ENCODE results near the gene TNFRSF8. TPM values are rescaled to one million over a fixed set of nuclear protein-coding genes. Genes with fewer than 3 reads are reported as not detected.

Gene TNFRSF8
- total RNA-seq, 4 donors from 2014 or later, result 0.83 to 2.8 (median 2.3) TPM

DNA sequence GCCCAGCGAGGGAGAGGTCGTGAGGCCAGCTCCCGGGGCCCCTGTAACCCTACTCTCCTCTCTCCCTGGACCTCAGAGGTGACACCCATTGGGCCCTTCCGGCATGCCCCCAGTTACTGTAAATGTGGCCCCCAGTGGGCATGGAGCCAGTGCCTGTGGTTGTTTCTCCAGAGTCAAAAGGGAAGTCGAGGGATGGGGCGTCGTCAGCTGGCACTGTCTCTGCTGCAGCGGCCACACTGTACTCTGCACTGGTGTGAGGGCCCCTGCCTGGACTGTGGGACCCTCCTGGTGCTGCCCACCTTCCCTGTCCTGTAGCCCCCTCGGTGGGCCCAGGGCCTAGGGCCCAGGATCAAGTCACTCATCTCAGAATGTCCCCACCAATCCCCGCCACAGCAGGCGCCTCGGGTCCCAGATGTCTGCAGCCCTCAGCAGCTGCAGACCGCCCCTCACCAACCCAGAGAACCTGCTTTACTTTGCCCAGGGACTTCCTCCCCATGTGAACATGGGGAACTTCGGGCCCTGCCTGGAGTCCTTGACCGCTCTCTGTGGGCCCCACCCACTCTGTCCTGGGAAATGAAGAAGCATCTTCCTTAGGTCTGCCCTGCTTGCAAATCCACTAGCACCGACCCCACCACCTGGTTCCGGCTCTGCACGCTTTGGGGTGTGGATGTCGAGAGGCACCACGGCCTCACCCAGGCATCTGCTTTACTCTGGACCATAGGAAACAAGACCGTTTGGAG, 80.0 kb downstream of the TNFRSF8 start:
- intact Hi-C loops (cut with DNase I), result no loop called here
- peak overlapping the region; percentile 41 to 63 (median 52) for H3K27ac ChIP-seq (replicated peaks in 1 of 4)
- no peak for DNase-seq (ENCODE audit: extremely low spot score)

GRCh38 chr1:12143631-12144155, 80.6 kb downstream of the TNFRSF8 start:
- Histone ChIP-seq H3K27ac (replicated peaks in 1 of 4) (peak overlapping the region; percentile 41 to 63 (median 52)), H3K9me3 (no peaks in the 10 kb centered on the region), H3K4me3 (no peak overlapping the region), H3K27me3 (no peaks in the 10 kb centered on the region), H3K36me3 (no peaks in the 10 kb centered on the region), H3K4me1 (peaks cover 16 to 41% (median 38%) of the 10 kb centered on the region in 4 donors)
- intact Hi-C loops (cut with DNase I), result no loop called here
- TF ChIP-seq, protein P1, sequence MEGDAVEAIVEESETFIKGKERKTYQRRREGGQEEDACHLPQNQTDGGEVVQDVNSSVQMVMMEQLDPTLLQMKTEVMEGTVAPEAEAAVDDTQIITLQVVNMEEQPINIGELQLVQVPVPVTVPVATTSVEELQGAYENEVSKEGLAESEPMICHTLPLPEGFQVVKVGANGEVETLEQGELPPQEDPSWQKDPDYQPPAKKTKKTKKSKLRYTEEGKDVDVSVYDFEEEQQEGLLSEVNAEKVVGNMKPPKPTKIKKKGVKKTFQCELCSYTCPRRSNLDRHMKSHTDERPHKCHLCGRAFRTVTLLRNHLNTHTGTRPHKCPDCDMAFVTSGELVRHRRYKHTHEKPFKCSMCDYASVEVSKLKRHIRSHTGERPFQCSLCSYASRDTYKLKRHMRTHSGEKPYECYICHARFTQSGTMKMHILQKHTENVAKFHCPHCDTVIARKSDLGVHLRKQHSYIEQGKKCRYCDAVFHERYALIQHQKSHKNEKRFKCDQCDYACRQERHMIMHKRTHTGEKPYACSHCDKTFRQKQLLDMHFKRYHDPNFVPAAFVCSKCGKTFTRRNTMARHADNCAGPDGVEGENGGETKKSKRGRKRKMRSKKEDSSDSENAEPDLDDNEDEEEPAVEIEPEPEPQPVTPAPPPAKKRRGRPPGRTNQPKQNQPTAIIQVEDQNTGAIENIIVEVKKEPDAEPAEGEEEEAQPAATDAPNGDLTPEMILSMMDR (IDR thresholded peaks at IDR 0.05), result peak in 1 of 3 experiments; percentile 2
- TF ChIP-seq EP300 (IDR thresholded peaks at IDR 0.05) (no peak), POLR2A (IDR thresholded peaks at IDR 0.05; ENCODE audit: low read depth) (no peak), POLR2AphosphoS5 (IDR thresholded peaks at IDR 0.05) (peak; percentile 32 to 73)
- WGBS, result 21% methylated on average over 16 of the region's 17 CpGs
- DNase-seq (ENCODE audit: extremely low spot score), result peak; percentile 94

More for the DNA sequence above, 80.0 kb downstream of the TNFRSF8 start:
- Histone ChIP-seq H3K36me3 (no peaks in the 10 kb centered on the region), H3K9me3 (no peaks in the 10 kb centered on the region), H3K4me3 (no peak overlapping the region), H3K27me3 (no peaks in the 10 kb centered on the region), H3K4me1 (peaks cover 16 to 37% (median 32%) of the 10 kb centered on the region in 4 donors)
- 75% methylated on average over 16 of the region's 21 CpGs for WGBS
- TF ChIP-seq POLR2AphosphoS5 (IDR thresholded peaks at IDR 0.05) (no peak), EP300 (IDR thresholded peaks at IDR 0.05) (no peak)
- TF ChIP-seq, protein P1 (IDR thresholded peaks at IDR 0.05), result no peak

DNA sequence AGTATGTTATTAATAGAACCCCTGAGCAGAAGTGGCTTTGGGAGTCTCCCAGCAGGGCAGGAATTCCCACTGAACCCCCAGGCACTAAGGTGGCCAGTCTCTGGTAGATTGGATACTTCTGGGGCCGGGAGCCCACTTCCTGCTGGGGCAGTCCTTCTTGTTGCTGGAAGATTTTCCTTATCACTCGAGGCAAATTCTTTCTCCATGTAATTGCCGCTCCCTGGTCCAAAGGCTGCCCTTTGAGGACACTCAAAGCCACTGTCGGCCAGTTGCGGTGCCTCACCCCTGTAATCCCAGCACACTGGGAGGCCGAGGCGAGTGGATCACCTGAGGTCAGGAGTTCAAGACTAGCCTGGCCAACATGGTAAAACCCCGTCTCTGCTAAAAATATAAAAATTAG, 81.1 kb downstream of the TNFRSF8 start:
- TF ChIP-seq EP300 (IDR thresholded peaks at IDR 0.05) (no peak), POLR2A (IDR thresholded peaks at IDR 0.05; ENCODE audit: low read depth) (no peak), POLR2AphosphoS5 (IDR thresholded peaks at IDR 0.05) (no peak)
- TF ChIP-seq, protein P1 (IDR thresholded peaks at IDR 0.05), result no peak
- no peak overlapping the region for H3K4me3 ChIP-seq
- no peaks in the 10 kb centered on the region for H3K27me3 ChIP-seq
- H3K4me1 ChIP-seq, result peaks cover 21 to 41% (median 40%) of the 10 kb centered on the region in 4 donors
- WGBS, result 91% methylated on average over 2 of the region's 8 CpGs
- H3K9me3 ChIP-seq, result no peaks in the 10 kb centered on the region
- DNase-seq (ENCODE audit: extremely low spot score), result no peak
- H3K36me3 ChIP-seq, result no peaks in the 10 kb centered on the region
- intact Hi-C loops (cut with DNase I), result no loop called here
- H3K27ac ChIP-seq (replicated peaks in 1 of 4), result peak overlapping the region; percentile 18 to 63 (median 52)

DNA sequence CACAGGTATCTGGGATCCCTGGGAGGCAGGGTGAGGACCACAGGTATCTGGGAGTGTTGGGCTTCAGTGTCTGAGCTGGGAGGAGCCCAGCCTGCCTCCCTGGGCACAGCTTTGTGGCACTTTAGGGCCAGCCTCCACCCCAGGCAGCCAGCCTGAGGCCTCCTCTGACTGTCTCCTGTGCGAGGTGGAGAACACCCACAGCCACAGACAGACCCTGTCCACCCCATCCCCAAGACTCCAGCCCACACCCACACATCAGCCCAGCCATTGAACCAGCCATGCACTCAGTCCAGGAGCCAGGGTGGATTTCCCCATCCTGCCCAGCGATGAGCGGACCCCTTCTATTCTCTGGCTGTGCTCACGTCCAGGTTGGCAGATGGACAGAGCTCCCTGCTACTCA, 81.9 kb downstream of the TNFRSF8 start:
- Histone ChIP-seq H3K36me3 (no peaks in the 10 kb centered on the region), H3K27me3 (no peaks in the 10 kb centered on the region), H3K4me1 (peaks cover 22 to 44% (median 41%) of the 10 kb centered on the region in 4 donors), H3K27ac (replicated peaks in 1 of 4) (peak overlapping the region in 1 of 4 donors; percentile 75), H3K4me3 (no peak overlapping the region), H3K9me3 (peaks cover 0 to 3% (median 1%) of the 10 kb centered on the region in 4 donors)
- intact Hi-C loops (cut with DNase I), result no loop called here
- DNase-seq (ENCODE audit: extremely low spot score), result no peak
- WGBS, result 89% methylated on average over 4 of the region's 4 CpGs
- TF ChIP-seq EP300 (IDR thresholded peaks at IDR 0.05) (no peak), POLR2AphosphoS5 (IDR thresholded peaks at IDR 0.05) (no peak), POLR2A (IDR thresholded peaks at IDR 0.05; ENCODE audit: low read depth) (no peak)
- TF ChIP-seq, protein P1 (IDR thresholded peaks at IDR 0.05), result no peak

Measured in esophagus muscularis mucosa (tissue), 4 donors.